Measurements from ENCODE around the gene WNT3. TPM values are rescaled to one million over a fixed set of nuclear protein-coding genes. Genes with fewer than 3 reads are reported as not detected.

The WNT3 gene
- total and polyA plus RNA-seq, 2 of the 8 experiments (the other 6 are each of a cell fraction or from before 2014, with no cell fraction given), result 0.56 to 2.0 TPM

GRCh38 chr17:46730026-46730425 lies 88.5 kb downstream of the WNT3 start:
- H3K27ac ChIP-seq (ENCODE audit: low read depth, low read length), result no peak overlapping the region
- H2BK120ac ChIP-seq (replicated peaks; ENCODE audit: low read depth, low read length), result no peak overlapping the region
- no peak for FAIRE-seq
- H3K9ac ChIP-seq (replicated peaks in 1 of 4; ENCODE audit: extremely low read depth in 1 of 4, low read depth in 3 of 4, low read length in 3 of 4), result no peak overlapping the region
- H3K9me3 ChIP-seq (ENCODE audit: insufficient read depth in 2 of 2, low read depth in 1 of 2, low read length in 1 of 2), result no peaks in the 10 kb centered on the region
- H3K4ac ChIP-seq (replicated peaks; ENCODE audit: insufficient read length, low read depth, low read length), result no peak overlapping the region
- TF ChIP-seq KDM4A (IDR thresholded peaks at IDR 0.05; ENCODE audit: low read depth, low read length, severe bottlenecking), result no peak
- no peak for TF ChIP-seq POLR2A (IDR thresholded peaks at IDR 0.05; ENCODE audit: control extremely low read depth in 1 of 2, low read depth in 2 of 2, low read length in 2 of 2)
- no peak overlapping the region for H4K91ac ChIP-seq (replicated peaks; ENCODE audit: insufficient read length, low read length)
- H2AK5ac ChIP-seq (ENCODE audit: low read depth, low read length), result no peak overlapping the region
- H3K18ac ChIP-seq (ENCODE audit: extremely low read depth, low read length), result no peak overlapping the region
- H3K4me1 ChIP-seq (replicated peaks in 1 of 4; ENCODE audit: control insufficient read depth in 3 of 4, insufficient read depth in 4 of 4, low read length in 3 of 4), result peaks cover 2 to 14% (median 4%) of the 10 kb centered on the region in 4 experiments
- no peaks in the 10 kb centered on the region for H3K27me3 ChIP-seq (replicated peaks in 1 of 4; ENCODE audit: control insufficient read depth in 3 of 4, extremely low read depth in 1 of 4, insufficient read depth in 3 of 4, low read length in 3 of 4)
- no peaks in the 10 kb centered on the region for H3K36me3 ChIP-seq (ENCODE audit: control insufficient read depth in 2 of 4, insufficient read depth in 4 of 4, low read length in 3 of 4)
- no peak overlapping the region for H3K4me3 ChIP-seq (ENCODE audit: extremely low read depth in 1 of 4, insufficient read depth in 2 of 4, low read depth in 3 of 4, low read length in 4 of 4)
- no peaks in the 10 kb centered on the region for H4K20me1 ChIP-seq (replicated peaks in 1 of 2; ENCODE audit: control insufficient read depth in 1 of 2, insufficient read depth in 2 of 2, low read length in 2 of 2)
- no peak for DNase-seq (ENCODE audit: low read depth in 1 of 2, low spot score in 2 of 2)
- 82% methylated on average over 2 of the region's 2 CpGs; no CpG with 5 or more reads in 1 of the 2 experiments for WGBS, 2 experiments (ENCODE audit: extremely low coverage in 1 of 2, insufficient coverage in 1 of 2, insufficient read length in 1 of 2, insufficient replicate concordance in 2 of 2, low coverage in 1 of 2, low lambda C conversion rate in 2 of 2, missing lambda C conversion rate in 1 of 2)
- H3K79me1 ChIP-seq (ENCODE audit: low read depth, low read length), result no peaks in the 10 kb centered on the region
- POLR2A ChIA-PET (ENCODE audit: partially characterized antibody), result no interaction called here
- no peak overlapping the region for H2BK15ac ChIP-seq (ENCODE audit: low read length)
- no peak overlapping the region for H2AFZ ChIP-seq (ENCODE audit: low read length)
- CTCF ChIA-PET (ENCODE audit: partially characterized antibody), result interaction anchor here (1.0 kb wide), 1 partner anchor 112 kb away, joined by 5 read pairs; no protein-coding TSS in a partner anchor
- H3K23me2 ChIP-seq (ENCODE audit: low read depth, low read length), result no peaks in the 10 kb centered on the region
- no peak overlapping the region for H4K5ac ChIP-seq (ENCODE audit: insufficient read length, low read depth, low read length)
- H3K14ac ChIP-seq (ENCODE audit: insufficient read length), result no peak overlapping the region
- H3K79me2 ChIP-seq (ENCODE audit: control insufficient read depth in 1 of 2, insufficient read depth in 2 of 2, low read length in 2 of 2), result no peaks in the 10 kb centered on the region
- no peak overlapping the region for H2BK12ac ChIP-seq (ENCODE audit: low read depth, low read length)
- H3K56ac ChIP-seq (replicated peaks; ENCODE audit: insufficient read length, low read depth, low read length), result no peak overlapping the region
- H3K23ac ChIP-seq (ENCODE audit: insufficient read length), result no peak overlapping the region
- H2BK20ac ChIP-seq (ENCODE audit: low read length), result no peak overlapping the region
- no peak overlapping the region for H2BK5ac ChIP-seq (ENCODE audit: low read depth, low read length)
- no peak overlapping the region for H4K8ac ChIP-seq (ENCODE audit: extremely low read depth, insufficient read depth, low read length)
- H3K4me2 ChIP-seq (ENCODE audit: insufficient read depth in 1 of 2, low read depth in 2 of 2, low read length in 2 of 2), result no peak overlapping the region

Data from H1 (cell line).